Measurements from ENCODE around the gene TREX2.
"Not testable (repeated sequence)": the region's sequence is repeated elsewhere in the genome, so short reads cannot be mapped to it uniquely, and the experiment has no call there.

Gene TREX2

DNA sequence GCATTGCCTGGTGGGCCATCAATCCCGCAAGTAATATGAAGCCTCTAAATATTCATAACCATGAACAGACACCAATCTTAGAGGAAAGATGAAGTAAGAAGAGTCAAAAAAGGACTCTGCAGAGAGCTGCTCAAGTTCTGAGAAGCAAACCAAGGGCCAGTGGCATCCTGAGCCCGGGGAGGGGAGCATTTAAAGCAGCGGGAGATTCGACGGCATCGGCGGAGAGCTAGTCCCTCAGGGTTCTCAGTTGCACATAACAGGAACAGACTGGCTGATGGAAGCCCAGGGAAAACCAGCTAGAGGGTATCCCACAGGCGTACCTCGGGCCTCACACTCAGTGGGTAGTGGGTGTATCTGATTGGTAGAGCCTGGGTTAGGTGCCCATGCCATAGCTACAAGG, 39.8 kb downstream of the TREX2 start:
- DNase-seq: no peak

DNA sequence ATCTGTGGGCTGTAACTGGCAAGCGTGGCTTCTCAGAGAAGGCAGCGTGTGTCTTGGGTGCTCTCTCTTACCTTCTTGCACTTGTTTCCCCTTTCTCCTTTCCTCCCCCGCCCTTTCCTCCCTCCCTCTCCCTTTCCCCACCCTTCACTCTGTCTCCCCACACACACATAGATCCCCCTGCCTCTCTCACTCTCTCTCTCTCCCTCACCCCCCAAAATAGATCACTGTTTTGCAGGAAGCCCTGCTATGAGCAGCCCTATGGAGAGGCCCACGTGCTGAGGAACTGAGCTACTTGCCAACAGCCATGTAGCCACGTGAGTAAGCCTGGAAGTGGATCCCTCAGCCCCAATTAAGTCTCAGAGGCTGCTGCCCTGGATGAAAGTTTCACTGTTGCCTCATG, 40.4 kb downstream of the TREX2 start:
- DNase-seq: no peak

DNA sequence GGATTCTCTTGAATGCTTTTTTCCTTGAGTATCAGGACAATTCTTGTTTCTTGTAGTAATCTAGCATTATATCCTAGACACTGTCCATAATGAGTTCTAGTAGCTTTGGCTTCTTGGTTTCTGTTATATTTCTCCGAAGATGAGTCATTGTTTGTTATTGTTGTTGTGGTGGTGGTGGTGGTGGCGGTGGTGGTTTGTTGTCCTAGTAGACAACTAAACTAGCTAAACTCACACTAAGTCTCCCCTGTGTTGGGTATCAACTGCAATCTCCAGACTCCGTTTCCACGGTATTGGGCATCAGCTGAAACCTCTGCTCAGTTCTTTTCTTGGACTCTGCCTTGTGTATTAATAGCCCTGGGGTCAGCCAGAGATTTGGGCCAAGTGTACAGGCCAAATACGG, 41.5 kb downstream of the TREX2 start:
- DNase-seq: not testable (repeated sequence)

GRCh38 chrX:153401133-153401764, 44.6 kb downstream of the TREX2 start, which contains the start of gene PNMA6E:
Gene PNMA6E, minus strand, starts transcription at chrX:153401350. Its CDS starts 2,501 bp downstream, at chrX:153398849.
- no peak for DNase-seq

DNA sequence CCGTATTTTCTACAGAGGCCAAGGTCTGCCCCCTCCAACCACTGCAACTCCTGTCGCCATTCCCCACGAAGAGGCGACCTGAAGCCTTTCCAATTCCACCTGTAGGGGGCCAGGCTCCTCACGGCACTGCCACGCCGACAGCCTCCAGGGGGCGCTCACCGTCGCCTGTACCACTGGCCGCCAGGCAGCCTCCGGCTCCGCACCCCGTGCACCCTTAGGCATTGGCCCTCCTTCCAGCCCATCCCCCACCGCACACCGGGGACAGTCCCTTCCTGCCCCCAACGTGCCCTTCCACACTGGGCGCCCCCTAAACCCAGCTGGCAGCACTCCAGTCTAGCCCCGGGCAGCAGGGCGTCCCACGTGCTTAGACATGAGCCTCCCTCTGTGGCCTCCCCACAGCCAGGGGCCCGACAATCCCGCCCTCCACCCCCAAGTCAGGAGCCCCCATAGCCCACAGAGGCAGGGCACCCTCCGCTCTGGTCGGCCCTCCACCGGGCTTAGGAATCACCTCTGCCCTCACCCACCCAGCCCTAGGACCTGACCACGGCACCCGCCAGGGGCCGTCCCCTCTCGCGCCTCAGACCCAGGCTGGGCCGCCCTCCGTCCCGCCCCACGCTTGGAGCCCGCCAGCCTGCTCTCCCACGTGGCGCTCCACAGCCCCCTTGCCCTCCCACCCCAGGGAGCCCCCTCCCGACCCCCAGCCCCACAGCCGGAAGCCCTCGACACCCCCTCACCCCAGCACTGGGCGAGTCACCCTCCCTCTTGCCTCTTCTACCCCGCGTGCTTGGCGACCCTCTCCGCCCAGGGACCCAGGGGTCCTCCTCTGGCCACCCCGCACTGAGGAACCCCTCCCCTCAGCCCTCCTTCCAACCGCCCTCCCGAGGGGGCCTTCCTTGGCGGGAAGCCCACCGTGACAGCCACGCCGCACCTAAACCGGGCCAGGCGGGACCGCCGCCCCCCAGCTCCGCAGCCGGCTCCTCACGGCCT, 45.4 kb downstream of the TREX2 start:
- DNase-seq: no peak

- peak; percentile 11 for DNase-seq
Observed at GRCh38 chrX:153398275-153398960, 47.4 kb downstream of the TREX2 start.

- peak; percentile 21 for DNase-seq
Observed at GRCh38 chrX:153397256-153397960, 48.4 kb downstream of the TREX2 start.

DNA sequence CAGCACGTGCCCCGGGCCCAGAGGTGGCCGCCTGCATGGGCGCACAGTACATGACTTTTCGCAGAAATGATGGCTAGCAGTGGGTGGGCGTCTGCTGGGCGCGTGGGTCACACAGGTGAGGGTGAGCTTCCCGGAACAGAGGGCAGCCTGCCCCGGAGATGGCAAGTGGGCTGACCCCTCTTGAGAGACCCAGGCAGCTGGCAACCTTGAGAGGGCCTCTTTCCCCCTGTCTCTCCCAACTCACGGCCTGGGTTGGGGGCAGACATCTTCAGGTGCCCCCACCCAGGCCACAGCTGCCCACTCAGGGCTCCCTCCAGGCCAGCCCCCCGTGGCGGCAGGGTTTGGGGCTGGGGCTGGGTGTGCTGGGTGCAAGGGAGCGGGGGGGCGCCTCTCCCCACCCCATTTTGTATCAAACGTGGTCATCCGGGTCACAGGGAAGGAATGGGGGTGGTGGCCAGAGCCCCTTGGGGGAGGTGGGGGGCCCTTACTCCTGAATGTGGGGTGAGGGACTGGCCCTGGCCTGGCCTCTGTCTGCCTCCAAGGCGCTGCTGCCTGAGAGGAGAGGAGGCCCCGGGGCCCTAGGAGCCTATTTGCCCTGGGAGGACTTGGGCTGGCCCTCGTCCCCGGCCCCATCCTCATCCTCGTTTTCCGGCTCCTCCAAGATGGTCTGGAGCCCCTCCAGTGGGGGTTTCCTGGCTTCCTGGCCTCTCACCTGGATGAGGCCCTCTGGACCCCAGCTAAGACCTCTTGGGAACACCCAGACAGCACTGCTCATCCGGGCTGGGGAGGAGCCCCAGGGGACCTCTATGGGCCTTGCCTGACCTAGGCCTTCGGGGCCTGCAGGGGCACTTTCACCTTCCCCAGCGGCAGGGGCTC, 49.3 kb downstream of the TREX2 start:
- no peak for DNase-seq

GRCh38 chrX:153395613-153396319, 50.1 kb downstream of the TREX2 start:
- no peak for DNase-seq

GRCh38 chrX:153394612-153395011, 51.2 kb downstream of the TREX2 start:
- no peak for DNase-seq
